Gastrocnemius medialis (tissue), 4 donors: ENCODE measurements around the gene BOD1L1. TPM values are rescaled to one million over a fixed set of nuclear protein-coding genes. Genes with fewer than 3 reads are reported as not detected.

Experiments
- ATAC-seq, 2 donors: fragments of 150-250 bp; one replicate each; pipeline ENCODE4 v1.9.1; 2016
- DNase-seq, 2 donors: peaks; one replicate each; pipeline ENCODE4 v3.0.0-alpha.2; 2019
- H3K27ac ChIP-seq, 4 donors: fragments of 200-600 bp; sonication (generic); 1 replicate in 1 of 4; 2 replicates in 3 of 4; pipeline ENCODE4 v1.5.1; 2016 to 2018; ENCODE audit warnings: mild to moderate bottlenecking in 2 of 4, moderate library complexity in 1 of 4
- H3K27me3 ChIP-seq, 3 donors: fragments of 200-600 bp; sonication (generic) in 2 of 3; 1 replicate in 1 of 3; 2 replicates in 2 of 3; pipeline versions ENCODE4 v1.5.1 to v1.6.0; 2016 to 2019; ENCODE audit warnings: mild to moderate bottlenecking in 1 of 3, moderate library complexity in 1 of 3
- H3K36me3 ChIP-seq, 2 donors: fragments of 200-600 bp; sonication (generic) in 1 of 2; one replicate each; pipeline ENCODE4 v1.5.1; 2017 to 2018
- H3K4me1 ChIP-seq, 2 donors: fragments of 200-600 bp; sonication (generic) in 1 of 2; one replicate each; pipeline ENCODE4 v1.5.1; 2016 to 2017; ENCODE audit warnings: mild to moderate bottlenecking in 2 of 2
- H3K4me3 ChIP-seq, 4 donors: fragments of 200-600 bp; sonication (generic) in 3 of 4; 1 replicate in 1 of 4; 2 replicates in 3 of 4; pipeline ENCODE4 v1.5.1; 2016 to 2019; ENCODE audit warnings: mild to moderate bottlenecking in 2 of 4
- H3K9me3 ChIP-seq, 3 donors: fragments of 200-600 bp; sonication (generic) in 2 of 3; 1 replicate in 1 of 3; 2 replicates in 2 of 3; pipeline ENCODE4 v1.5.1; 2016 to 2019
- CTCF ChIP-seq, 5 experiments: fragments of 450-650 bp in 3 of 5; fragments of 200-600 bp in 2 of 5; sonication (generic) in 2 of 5; IDR thresholded peaks in 4 of 5; conservative IDR thresholded peaks in 1 of 5; 1 replicate in 4 of 5; 2 replicates in 1 of 5; pipeline ENCODE4 v1.5.1; 2016 to 2019; ENCODE audit warnings: antibody characterized with exemption in 5 of 5, mild to moderate bottlenecking in 3 of 5, moderate library complexity in 3 of 5
- POLR2A ChIP-seq, 2 donors: fragments of 450-650 bp; IDR thresholded peaks; one replicate each; pipeline ENCODE4 v1.6.1; 2017; ENCODE audit warnings: antibody characterized with exemption in 2 of 2, mild to moderate bottlenecking in 2 of 2, moderate library complexity in 2 of 2
- in situ Hi-C, 4 donors: fragments of 200-750 bp; cut with MboI; loops; one replicate each; pipeline versions ENCODE4 v1.15.0 to v1.8.0; 2017; ENCODE audit warnings: low sequenced_read_pairs in 4 of 4
- intact Hi-C: fragments of 100-400 bp; cut with DNase I; formaldehyde crosslinking; loops from one replicate; pipeline ENCODE4 v1.15.1; 2023; ENCODE audit warnings: low total_unique reads
- total RNA-seq, 4 donors: library from RNA; depleted of rRNA; stranded (reverse); fragments of >200 nt; gene quantifications; one replicate each; pipeline versions ENCODE4 v1.1.0 to v1.2.3, GENCODE V29; 2016

BOD1L1 gene
- total RNA-seq, 4 donors from 2014 or later = 11.9 to 14.7 (median 13.0) TPM

DNA sequence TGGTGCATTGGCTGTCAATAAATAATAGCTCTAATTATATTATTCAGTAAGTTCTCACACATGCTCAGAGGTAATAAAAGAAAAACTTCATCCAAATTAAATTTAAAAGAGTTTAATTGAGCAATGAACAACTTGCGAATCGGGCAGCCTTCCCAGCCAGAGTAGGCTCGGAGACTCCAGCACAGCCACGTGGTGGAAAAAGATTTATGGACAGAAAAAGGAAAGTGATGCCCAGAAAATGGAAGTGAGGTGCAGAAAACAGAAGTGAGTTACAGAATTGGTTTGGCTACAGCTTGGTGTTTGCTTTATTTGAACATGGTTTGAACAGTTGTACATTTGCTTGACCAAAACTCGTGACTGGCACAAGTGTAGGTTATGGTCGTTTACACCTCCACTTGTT lies 13.6 kb upstream of the BOD1L1 start:
- ATAC-seq (no peak), DNase-seq (no peak)
- Histone ChIP-seq H3K36me3 (no peaks in the 10 kb centered on the region), H3K4me1 (no peaks in the 10 kb centered on the region), H3K9me3 (no peaks in the 10 kb centered on the region), H3K27me3 (peaks cover 0 to 8% (median 6%) of the 10 kb centered on the region in 3 donors), H3K27ac (no peak overlapping the region), H3K4me3 (no peak overlapping the region)
- TF ChIP-seq POLR2A (IDR thresholded peaks at IDR 0.05) (no peak), CTCF (IDR thresholded peaks at IDR 0.05 in 4 of 5, conservative IDR thresholded peaks at IDR 0.05 in 1 of 5) (no peak)
- intact Hi-C loops = no loop called here
- in situ Hi-C loops = loop anchor here in 2 of 4 donors (25.0 kb wide), 1 partner anchor 1371 kb away; the partner anchor contains the start of gene CPEB2 (in 2 of the 2)

GRCh38 chr4:13640149-13640940 lies 12.8 kb upstream of the BOD1L1 start:
- intact Hi-C loops = no loop called here
- ATAC-seq (no peak), DNase-seq (no peak)
- no peak for TF ChIP-seq POLR2A (IDR thresholded peaks at IDR 0.05)
- no peak for TF ChIP-seq CTCF (IDR thresholded peaks at IDR 0.05 in 4 of 5, conservative IDR thresholded peaks at IDR 0.05 in 1 of 5)
- in situ Hi-C loops = loop anchor here in 2 of 4 donors (25.0 kb wide), 1 partner anchor 1372 kb away; the partner anchor contains the start of gene CPEB2 (in 2 of the 2)
- H3K9me3 ChIP-seq = no peaks in the 10 kb centered on the region
- no peaks in the 10 kb centered on the region for H3K36me3 ChIP-seq
- peaks cover 0 to 8% (median 6%) of the 10 kb centered on the region in 3 donors for H3K27me3 ChIP-seq
- H3K4me1 ChIP-seq = no peaks in the 10 kb centered on the region
- no peak overlapping the region for H3K4me3 ChIP-seq
- H3K27ac ChIP-seq = no peak overlapping the region

GRCh38 chr4:13635286-13635799 lies 7.8 kb upstream of the BOD1L1 start:
- Histone ChIP-seq H3K4me3 (no peak overlapping the region), H3K36me3 (no peaks in the 10 kb centered on the region), H3K4me1 (no peaks in the 10 kb centered on the region), H3K9me3 (no peaks in the 10 kb centered on the region), H3K27me3 (peaks cover 0 to 4% (median 4%) of the 10 kb centered on the region in 3 donors), H3K27ac (no peak overlapping the region)
- DNase-seq (no peak), ATAC-seq (no peak)
- intact Hi-C loops (no loop called here), in situ Hi-C loops (loop anchor here in 2 of 4 donors (25.0 kb wide), 1 partner anchor 1377 kb away; the partner anchor contains the start of gene CPEB2 (in 2 of the 2))
- no peak for TF ChIP-seq CTCF (IDR thresholded peaks at IDR 0.05 in 4 of 5, conservative IDR thresholded peaks at IDR 0.05 in 1 of 5)
- TF ChIP-seq POLR2A (IDR thresholded peaks at IDR 0.05) = no peak

DNA sequence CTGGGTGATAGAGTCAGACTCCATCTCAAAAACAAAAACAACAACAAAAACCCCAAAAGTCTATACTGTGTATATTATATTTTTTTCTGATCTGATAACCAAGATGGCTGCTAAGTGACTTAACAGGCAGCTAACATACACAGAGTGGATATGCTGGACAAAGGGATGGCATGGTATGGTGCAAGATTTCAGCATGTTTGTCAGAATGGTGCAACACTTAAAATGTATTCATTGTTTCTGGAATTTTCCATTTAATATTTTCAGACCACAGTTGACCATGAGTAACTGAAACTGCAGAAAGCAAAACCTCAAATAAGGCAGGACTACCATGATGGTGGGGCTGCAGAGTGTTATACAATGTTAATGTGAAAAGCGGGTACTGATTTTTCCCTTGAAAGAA lies 6.1 kb upstream of the BOD1L1 start:
- Histone ChIP-seq H3K9me3 (no peaks in the 10 kb centered on the region), H3K27ac (no peak overlapping the region), H3K4me3 (no peak overlapping the region), H3K27me3 (no peaks in the 10 kb centered on the region), H3K4me1 (peaks cover 2 to 5% of the 10 kb centered on the region in 2 donors), H3K36me3 (no peaks in the 10 kb centered on the region)
- in situ Hi-C loops = loop anchor here in 2 of 4 donors (25.0 kb wide), 1 partner anchor 1379 kb away; the partner anchor contains the start of gene CPEB2 (in 2 of the 2)
- ATAC-seq = no peak
- intact Hi-C loops = no loop called here
- no peak for DNase-seq
- TF ChIP-seq POLR2A (IDR thresholded peaks at IDR 0.05) = no peak
- TF ChIP-seq CTCF (IDR thresholded peaks at IDR 0.05 in 4 of 5, conservative IDR thresholded peaks at IDR 0.05 in 1 of 5) = no peak
